GM19468 (cell line): Measurements from ENCODE around the gene C13orf46.
"Not testable (repeated sequence)": the region's sequence is repeated elsewhere in the genome, so short reads cannot be mapped to it uniquely, and the experiment has no call there.

Experiments used
- ATAC-seq: cut with Tn5 transposase; IDR thresholded peaks from one replicate; pipeline ENCODE4 v1.9.1; 2021; ENCODE audit warnings: mild to moderate bottlenecking, moderate library complexity, moderate number of reproducible peaks; ENCODE audit not compliant: unreplicated experiment; ENCODE audit errors: extremely low read depth

C13orf46 gene

GRCh38 chr13:113973218-113974164 is at the start of gene C13orf46:
Gene C13orf46 (minus strand): TSS chr13:113974076. CDS start chr13:113973997, 79 bp downstream.
- ATAC-seq, result no peak

- ATAC-seq, result no peak
These were observed 49.0 kb upstream of the C13orf46 start for GRCh38 chr13:114022876-114023275.

DNA sequence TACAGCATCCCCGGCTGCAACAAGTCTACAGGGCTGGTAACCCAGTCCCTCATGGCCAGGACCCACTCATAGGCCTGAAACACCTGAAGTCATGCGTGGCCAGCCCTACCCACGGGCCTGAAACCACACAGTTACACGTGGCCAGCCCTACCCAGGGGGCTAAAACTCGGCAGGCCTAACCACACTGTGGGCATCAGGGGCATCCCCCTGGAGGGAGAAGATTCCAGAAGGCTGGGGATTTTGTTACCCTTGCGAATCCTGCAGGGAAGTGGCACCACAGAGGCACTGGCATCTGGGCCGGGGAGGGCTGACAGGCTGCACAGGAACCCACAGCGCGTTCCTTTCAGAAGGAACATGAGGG is 48.4 kb upstream of the C13orf46 start:
- no peak for ATAC-seq

- ATAC-seq, result no peak
These were observed 47.8 kb upstream of the C13orf46 start for GRCh38 chr13:114021464-114022308.

DNA sequence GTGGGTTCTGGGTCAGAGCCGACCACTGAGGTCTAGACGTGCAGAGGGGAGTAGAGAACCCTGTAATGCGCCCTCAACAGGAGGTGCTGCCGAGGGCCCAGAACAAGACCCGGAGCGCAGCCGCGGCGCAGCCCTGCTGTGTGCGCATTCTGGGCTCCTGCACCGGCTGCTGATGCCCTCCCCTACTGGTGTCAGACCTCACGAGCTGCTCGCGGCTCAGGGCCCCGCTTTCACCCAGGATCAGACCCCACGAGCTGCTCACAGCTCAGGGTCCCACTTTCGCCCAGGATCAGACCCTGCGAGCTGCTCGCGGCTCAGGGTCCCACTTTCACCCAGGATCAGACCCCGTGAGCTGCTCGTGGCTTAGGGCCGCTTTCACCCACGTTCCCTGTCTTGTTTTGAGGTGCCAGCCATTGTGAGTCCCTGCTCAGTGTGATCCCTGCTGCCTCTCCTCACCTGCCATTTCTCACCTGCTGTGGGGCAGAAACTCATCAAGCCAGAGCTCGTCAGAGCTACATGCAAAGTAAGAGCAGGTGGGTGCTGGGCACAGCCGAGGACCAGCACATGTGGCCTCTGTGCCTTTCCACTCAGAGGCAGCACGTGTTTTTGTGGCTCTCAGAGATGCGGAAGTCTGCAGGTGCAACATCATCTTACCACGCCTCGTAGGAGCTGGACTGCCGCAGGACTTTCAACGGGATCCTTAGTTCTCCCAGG is 47.0 kb upstream of the C13orf46 start:
- no peak for ATAC-seq

DNA sequence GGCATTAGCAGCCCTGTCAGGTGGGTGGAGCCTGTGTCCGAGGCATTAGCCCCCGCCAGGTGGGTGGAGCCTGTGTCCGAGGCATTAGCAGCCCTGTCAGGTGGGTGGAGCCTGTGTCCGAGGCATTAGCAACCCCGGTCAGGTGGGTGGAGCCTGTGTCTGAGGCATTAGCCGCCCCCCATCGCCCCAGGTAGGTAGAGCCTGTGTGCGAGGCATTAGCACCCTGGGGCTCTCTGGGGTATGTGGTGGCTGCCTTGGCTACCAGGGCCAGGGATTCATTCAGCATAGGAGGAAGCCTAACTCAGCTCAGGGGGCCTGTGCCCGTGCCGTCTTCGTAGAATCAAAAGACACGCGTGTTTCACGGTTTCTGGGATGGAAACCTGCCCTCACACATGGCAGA is 46.3 kb upstream of the C13orf46 start:
- not testable (repeated sequence) for ATAC-seq

DNA sequence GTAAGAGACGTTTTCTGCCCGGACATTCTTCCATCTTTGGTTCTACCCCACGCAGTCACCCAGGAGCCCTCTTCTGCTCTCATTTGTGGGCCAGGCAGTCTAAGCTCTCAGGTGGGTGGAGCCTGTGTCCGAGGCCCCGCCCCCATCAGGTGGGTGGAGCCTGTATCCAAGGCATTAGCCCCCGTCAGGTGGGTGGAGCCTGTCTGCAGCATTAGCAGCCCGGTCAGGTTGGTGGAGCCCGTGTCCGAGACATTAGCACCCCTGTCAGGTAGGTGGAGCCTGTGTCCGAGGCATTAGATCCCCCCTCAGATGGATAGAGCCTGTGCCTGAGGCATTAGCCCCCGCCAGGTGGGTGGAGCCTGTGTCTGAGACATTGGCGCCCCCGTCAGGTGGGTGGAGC is 45.5 kb upstream of the C13orf46 start:
- no peak for ATAC-seq

DNA sequence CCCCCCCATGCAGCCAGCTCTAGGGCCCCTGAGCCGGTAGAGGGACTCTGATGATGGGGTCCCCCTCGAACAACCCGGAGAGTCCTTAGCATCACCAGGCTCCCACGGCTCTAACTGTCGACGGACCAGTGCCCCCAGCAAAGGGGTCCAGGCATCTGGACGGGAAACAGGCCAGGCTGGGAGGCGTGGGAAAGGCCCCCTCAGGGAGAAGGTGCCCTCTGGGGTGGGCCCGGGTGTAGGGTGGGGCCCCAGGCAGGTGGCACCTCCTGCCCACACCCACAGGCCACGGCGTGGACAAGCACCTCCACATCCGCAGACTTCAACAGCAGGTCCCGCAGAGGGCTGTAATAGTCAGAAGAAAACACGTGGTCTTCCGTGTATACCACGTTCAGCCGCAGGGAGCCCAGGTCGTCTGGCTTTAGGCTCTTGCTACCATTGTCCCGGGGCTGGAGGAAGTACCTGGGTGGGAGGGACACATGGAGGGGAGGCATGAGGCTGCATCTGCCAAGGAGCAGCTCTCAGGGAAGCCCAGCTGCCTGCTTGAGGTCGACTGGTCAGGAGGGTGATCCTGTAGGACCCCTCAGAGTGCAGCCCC is 44.7 kb upstream of the C13orf46 start:
- no peak for ATAC-seq

- no peak for ATAC-seq
These were observed 44.1 kb upstream of the C13orf46 start for GRCh38 chr13:114017966-114018365.

DNA sequence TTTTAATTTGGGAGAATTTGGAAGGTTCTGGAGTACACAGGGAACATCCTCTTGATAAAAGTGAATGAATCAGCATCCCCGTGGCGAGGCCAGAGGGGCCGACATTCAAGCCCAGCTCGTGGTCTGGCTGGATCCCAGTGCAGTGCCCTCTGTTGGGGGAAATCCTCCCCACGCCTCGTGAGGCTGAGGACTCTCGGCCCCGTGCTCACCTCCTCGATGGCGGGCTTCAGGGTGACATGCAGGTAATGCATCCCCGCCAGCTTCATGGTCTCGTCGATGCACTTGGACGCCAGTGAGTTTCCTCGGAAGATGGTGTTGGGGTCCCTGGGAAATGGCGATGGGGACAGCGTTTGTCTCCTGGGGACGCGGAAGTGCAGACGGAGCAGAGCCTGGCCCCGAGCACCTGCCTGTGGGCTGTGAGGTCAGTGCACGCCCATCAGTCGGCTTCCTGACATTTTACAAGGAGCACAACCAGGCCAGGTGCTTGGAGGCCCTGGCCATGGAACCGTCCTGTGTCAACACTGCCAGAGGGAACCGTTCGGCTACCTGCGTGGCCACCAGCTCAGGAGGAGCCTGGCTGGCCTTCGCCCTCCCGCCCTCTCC is 43.3 kb upstream of the C13orf46 start:
- no peak for ATAC-seq

GRCh38 chr13:114016321-114017027 is 42.6 kb upstream of the C13orf46 start:
- ATAC-seq, result no peak

DNA sequence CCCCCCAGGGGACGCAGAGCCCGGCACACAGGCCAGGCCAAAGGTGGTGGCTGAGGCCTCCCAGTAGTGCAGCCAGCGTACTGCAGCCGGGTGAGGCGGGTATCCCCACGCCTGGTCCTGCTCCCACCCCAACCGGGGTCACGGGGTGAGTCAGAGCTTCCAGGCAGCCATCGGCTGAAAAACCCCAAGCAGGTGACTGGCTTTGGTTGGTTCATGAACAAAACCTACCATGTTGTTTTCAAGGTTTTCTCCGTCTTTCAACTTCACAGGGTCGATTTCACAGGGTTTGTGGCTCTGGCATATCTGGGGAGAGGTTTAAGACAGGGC is 42.1 kb upstream of the C13orf46 start:
- ATAC-seq, result no peak

GRCh38 chr13:114015111-114015968 is 41.5 kb upstream of the C13orf46 start:
- ATAC-seq, result no peak

GRCh38 chr13:114013952-114014629 is 40.2 kb upstream of the C13orf46 start:
- no peak for ATAC-seq

DNA sequence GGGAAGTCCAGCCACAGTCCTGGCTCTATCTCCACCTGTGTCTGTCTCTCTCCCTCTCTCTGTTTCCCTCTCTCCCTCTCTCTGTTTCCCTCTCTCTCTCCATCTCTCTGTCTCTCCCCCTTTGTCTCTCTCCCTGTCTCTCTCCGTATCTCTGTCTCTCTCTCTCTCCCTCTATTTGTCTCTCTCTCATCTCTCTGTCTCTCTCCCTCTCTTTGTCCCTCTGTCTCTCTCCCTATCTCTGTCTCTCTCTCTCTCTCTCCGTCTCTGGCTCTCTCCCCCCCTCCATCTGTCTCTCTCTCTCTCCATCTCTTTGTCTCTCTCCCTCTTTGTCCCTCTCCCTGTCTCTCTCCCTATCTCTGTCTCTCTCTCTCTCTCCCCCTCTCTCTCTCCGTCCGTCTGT is 39.5 kb upstream of the C13orf46 start:
- no peak for ATAC-seq

DNA sequence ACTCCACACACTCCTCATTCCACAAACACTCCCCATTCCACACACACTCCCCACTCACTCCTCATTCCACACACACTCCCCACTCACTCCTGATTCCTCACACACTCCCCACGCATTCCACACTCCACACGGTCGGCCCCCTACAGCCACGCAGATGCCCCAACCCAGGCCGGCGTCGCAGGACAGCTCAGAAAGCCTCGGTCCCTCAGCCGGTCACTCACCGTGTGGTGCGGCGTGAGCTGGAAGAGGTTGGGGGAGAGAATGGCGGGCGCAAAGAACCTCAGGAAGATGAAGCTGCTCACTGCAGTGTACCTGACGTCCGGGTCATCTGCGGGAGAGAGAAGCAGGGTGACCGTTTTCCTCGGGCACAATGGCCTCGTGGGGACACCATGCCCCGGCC is 39.0 kb upstream of the C13orf46 start:
- no peak for ATAC-seq

DNA sequence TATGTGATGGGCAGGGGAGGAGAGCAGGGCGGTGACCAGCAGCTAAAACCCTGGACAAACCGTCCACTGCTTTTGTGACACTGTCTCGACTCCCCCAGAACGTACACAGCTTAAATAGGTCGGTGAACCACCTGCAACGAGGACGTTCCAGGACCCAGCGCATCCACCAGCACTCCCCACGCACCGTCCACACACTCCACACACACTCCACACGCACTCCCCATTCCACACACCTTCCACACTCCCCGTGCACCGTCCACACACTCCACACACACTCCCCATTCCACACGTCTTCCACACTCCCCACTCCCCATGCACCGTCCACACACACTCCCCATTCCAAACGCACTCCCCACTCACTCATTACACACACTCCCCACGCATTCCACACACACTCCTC is 38.3 kb upstream of the C13orf46 start:
- no peak for ATAC-seq

GRCh38 chr13:114011226-114011625 is 37.4 kb upstream of the C13orf46 start:
- no peak for ATAC-seq
